ENCODE data around the gene TP53RK. TPM values are rescaled to one million over a fixed set of nuclear protein-coding genes. Genes with fewer than 3 reads are reported as not detected.

TP53RK gene
- total and polyA plus RNA-seq, 2 of the 13 experiments (the other 11 are each of a cell fraction or from before 2014, with no cell fraction given), result 12.9 to 25.5 TPM

DNA sequence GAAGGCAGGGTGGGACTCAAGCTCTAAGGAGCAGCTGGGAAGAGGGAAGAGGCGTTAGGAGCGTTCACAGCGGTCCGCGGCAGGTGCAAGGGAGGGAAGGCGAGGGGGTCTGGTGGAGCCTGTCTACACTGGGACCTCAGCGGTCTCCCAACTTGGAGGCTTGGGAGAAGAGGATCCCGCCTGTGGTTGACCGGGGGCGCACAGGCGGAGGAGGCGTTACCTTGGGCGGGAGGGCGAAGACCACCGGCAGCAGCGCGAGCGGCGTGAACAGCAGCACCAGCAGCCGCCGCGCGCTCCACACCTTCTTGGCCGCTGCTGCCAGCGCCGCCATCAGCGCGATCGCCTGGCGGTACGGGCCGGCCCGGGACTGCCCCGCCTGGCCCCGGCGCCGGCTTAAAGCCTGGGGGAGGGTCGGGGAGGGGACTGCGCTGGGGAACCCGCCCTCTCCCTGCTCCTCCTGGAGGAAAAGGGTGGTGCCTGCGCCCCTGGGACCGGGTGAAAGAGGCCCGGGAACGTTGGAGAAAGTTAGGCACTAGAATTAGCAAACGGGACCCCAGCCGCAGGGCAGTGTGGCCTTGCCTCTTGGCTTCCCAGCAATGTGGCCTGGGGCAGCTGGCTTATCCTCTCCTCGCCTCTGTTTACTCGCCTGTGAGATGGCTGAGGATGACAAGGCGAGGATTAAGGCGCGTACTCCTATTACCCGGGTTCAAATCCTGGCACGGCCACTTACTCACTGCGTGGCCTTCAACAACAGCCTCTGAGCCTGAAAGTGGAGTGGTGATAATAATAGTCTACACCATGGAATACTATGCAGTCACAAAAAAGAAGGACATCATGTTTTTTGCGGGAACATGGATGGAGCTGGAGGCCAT, 37.9 kb downstream of the TP53RK start, which contains the start of gene SLC13A3 (continued):
- TF ChIP-seq ZNF431 (CRISPR knock-in tag; IDR thresholded peaks at IDR 0.05; ENCODE audit: borderline replicate concordance, low read depth) (no peak; the same call in 1 of the 2 replicates), LCORL (IDR thresholded peaks at IDR 0.05) (no peak), LCORL (CRISPR knock-in tag; IDR thresholded peaks at IDR 0.05) (peak; percentile 87), ZNF30 (CRISPR knock-in tag; IDR thresholded peaks at IDR 0.05) (0 out of 2 replicates have a peak, but pooled peaks have one; percentile 40), NR3C1 (CRISPR knock-in tag; IDR thresholded peaks at IDR 0.05) (0 out of 2 replicates have a peak, but pooled peaks have one; percentile 38), HNF4G (IDR thresholded peaks at IDR 0.05; ENCODE audit: borderline replicate concordance, low read depth, low read length) (peak; percentile 15; the same call in 1 of the 2 replicates), HNF4G (CRISPR knock-in tag; IDR thresholded peaks at IDR 0.05; ENCODE audit: borderline replicate concordance, low read depth) (no peak), HCFC1 (IDR thresholded peaks at IDR 0.05; ENCODE audit: low read depth, low read length) (no peak; the same call in 1 of the 2 replicates), CBX5 (CRISPR knock-in tag; IDR thresholded peaks at IDR 0.05; ENCODE audit: borderline replicate concordance) (peak; percentile 13; the same call in 1 of the 2 replicates), AGO1 (IDR thresholded peaks at IDR 0.05; ENCODE audit: low read depth, low read length, poor library complexity, severe bottlenecking) (peak; percentile 57), ZNF775 (CRISPR knock-in tag; IDR thresholded peaks at IDR 0.05; ENCODE audit: borderline replicate concordance) (no peak), HNRNPL (IDR thresholded peaks at IDR 0.05; ENCODE audit: low read depth, low read length) (0 out of 2 replicates have a peak, but pooled peaks have one; percentile 56), ZBTB42 (CRISPR knock-in tag; IDR thresholded peaks at IDR 0.05) (peak; percentile 84; the same call in 1 of the 2 replicates), YEATS4 (CRISPR knock-in tag; IDR thresholded peaks at IDR 0.05; ENCODE audit: borderline replicate concordance) (peak; percentile 87; the same call in 1 of the 2 replicates), ZBTB3 (CRISPR knock-in tag; IDR thresholded peaks at IDR 0.05; ENCODE audit: borderline replicate concordance, low read depth) (no peak), ZFP1 (CRISPR knock-in tag; IDR thresholded peaks at IDR 0.05) (peak; percentile 84; the same call in 1 of the 2 replicates), ZSCAN31 (CRISPR knock-in tag; IDR thresholded peaks at IDR 0.05; ENCODE audit: low read depth) (peak; percentile 84)
- TF ChIP-seq, protein P1, sequence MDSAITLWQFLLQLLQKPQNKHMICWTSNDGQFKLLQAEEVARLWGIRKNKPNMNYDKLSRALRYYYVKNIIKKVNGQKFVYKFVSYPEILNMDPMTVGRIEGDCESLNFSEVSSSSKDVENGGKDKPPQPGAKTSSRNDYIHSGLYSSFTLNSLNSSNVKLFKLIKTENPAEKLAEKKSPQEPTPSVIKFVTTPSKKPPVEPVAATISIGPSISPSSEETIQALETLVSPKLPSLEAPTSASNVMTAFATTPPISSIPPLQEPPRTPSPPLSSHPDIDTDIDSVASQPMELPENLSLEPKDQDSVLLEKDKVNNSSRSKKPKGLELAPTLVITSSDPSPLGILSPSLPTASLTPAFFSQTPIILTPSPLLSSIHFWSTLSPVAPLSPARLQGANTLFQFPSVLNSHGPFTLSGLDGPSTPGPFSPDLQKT (CRISPR knock-in tag; IDR thresholded peaks at IDR 0.05; ENCODE audit: borderline replicate concordance), result peak; percentile 75; the same call in 1 of the 2 replicates
- TF ChIP-seq, protein P2, sequence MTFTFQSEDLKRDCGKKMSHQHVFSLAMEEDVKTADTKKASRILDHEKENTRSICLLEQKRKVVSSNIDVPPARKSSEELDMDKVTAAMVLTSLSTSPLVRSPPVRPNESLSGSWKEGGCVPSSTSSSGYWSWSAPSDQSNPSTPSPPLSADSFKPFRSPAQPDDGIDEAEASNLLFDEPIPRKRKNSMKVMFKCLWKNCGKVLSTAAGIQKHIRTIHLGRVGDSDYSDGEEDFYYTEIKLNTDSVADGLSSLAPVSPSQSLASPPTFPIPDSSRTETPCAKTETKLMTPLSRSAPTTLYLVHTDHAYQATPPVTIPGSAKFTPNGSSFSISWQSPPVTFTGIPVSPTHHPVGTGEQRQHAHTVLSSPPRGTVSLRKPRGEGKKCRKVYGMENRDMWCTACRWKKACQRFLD (CRISPR knock-in tag; IDR thresholded peaks at IDR 0.05; ENCODE audit: borderline replicate concordance), result peak; percentile 74; the same call in 1 of the 2 replicates
- TF ChIP-seq, protein P3, sequence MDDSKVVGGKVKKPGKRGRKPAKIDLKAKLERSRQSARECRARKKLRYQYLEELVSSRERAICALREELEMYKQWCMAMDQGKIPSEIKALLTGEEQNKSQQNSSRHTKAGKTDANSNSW (CRISPR knock-in tag; IDR thresholded peaks at IDR 0.05; ENCODE audit: borderline replicate concordance), result no peak; the same call in 1 of the 2 replicates
- TF ChIP-seq, protein P4, sequence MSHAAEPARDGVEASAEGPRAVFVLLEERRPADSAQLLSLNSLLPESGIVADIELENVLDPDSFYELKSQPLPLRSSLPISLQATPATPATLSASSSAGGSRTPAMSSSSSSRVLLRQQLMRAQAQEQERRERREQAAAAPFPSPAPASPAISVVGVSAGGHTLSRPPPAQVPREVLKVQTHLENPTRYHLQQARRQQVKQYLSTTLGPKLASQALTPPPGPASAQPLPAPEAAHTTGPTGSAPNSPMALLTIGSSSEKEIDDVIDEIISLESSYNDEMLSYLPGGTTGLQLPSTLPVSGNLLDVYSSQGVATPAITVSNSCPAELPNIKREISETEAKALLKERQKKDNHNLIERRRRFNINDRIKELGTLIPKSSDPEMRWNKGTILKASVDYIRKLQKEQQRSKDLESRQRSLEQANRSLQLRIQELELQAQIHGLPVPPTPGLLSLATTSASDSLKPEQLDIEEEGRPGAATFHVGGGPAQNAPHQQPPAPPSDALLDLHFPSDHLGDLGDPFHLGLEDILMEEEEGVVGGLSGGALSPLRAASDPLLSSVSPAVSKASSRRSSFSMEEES (CRISPR knock-in tag; IDR thresholded peaks at IDR 0.05), result 0 out of 2 replicates have a peak, but pooled peaks have one; percentile 34

Measured in HepG2 (cell line).